ENCODE results near the gene SLC10A7.

The SLC10A7 gene

DNA sequence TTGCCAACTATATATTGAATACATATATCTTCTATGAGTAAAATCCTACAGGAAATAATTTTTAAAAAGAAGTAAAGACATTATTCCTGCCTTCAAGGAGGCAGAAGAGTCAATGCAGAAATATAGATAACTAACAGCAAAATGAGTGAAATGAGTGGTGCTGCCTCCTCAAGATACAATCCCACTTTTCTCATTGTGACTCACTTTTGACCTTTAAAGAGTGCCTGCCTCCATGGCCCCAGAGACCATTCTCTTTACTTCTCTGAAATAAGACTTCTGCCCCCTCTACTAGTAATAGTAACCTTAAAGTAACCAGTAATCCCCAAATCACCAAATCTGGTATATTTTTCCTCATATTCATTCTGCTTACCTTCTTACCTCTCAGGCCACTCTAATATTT is 15.5 kb downstream of the SLC10A7 start:
- ATAC-seq: no peak
- TF ChIP-seq TCF4 (CRISPR knock-in tag; IDR thresholded peaks at IDR 0.05; ENCODE audit: borderline replicate concordance) (no peak), SNAI2 (CRISPR knock-in tag; IDR thresholded peaks at IDR 0.05) (no peak), ZNF8 (CRISPR knock-in tag; IDR thresholded peaks at IDR 0.05) (no peak)

DNA sequence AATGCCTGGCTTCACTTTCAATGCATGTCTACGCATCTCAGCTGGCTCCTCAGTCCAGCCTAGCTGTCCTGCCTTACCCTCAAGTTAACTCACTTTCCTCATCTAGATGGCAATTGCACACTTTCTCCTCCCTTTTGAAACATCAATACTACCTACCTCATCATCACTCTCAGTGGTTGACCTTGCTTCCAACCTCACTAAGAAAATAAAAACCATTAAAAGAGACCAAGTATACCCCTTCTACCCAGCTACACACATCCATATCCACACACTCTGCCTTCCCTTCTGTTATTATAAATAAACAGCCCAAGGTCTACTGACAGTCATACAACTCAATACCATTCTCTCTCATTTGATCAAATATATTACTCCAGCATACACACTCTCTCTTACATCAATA is 21.5 kb downstream of the SLC10A7 start:
- ATAC-seq: no peak
- TF ChIP-seq ESRRG (CRISPR knock-in tag; IDR thresholded peaks at IDR 0.05): no peak
- TF ChIP-seq TCF4 (CRISPR knock-in tag; IDR thresholded peaks at IDR 0.05; ENCODE audit: borderline replicate concordance): no peak
- TF ChIP-seq, protein P1, sequence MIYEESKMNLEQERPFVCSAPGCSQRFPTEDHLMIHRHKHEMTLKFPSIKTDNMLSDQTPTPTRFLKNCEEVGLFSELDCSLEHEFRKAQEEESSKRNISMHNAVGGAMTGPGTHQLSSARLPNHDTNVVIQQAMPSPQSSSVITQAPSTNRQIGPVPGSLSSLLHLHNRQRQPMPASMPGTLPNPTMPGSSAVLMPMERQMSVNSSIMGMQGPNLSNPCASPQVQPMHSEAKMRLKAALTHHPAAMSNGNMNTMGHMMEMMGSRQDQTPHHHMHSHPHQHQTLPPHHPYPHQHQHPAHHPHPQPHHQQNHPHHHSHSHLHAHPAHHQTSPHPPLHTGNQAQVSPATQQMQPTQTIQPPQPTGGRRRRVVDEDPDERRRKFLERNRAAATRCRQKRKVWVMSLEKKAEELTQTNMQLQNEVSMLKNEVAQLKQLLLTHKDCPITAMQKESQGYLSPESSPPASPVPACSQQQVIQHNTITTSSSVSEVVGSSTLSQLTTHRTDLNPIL (CRISPR knock-in tag; IDR thresholded peaks at IDR 0.05; ENCODE audit: low read depth): no peak
- TF ChIP-seq ISL1 (CRISPR knock-in tag; IDR thresholded peaks at IDR 0.05): no peak
- TF ChIP-seq ZFP30 (CRISPR knock-in tag; IDR thresholded peaks at IDR 0.05): no peak
- no peak for TF ChIP-seq PPARA (CRISPR knock-in tag; IDR thresholded peaks at IDR 0.05; ENCODE audit: borderline replicate concordance)
- no peak for TF ChIP-seq ARNTL (CRISPR knock-in tag; IDR thresholded peaks at IDR 0.05; ENCODE audit: borderline replicate concordance, low read depth)
- TF ChIP-seq OSR1 (CRISPR knock-in tag; IDR thresholded peaks at IDR 0.05): no peak
- no peak for TF ChIP-seq GLIS3 (CRISPR knock-in tag; IDR thresholded peaks at IDR 0.05)
- TF ChIP-seq TOX (CRISPR knock-in tag; IDR thresholded peaks at IDR 0.05; ENCODE audit: borderline replicate concordance): no peak
- no peak for TF ChIP-seq ZNF70 (CRISPR knock-in tag; IDR thresholded peaks at IDR 0.05)

DNA sequence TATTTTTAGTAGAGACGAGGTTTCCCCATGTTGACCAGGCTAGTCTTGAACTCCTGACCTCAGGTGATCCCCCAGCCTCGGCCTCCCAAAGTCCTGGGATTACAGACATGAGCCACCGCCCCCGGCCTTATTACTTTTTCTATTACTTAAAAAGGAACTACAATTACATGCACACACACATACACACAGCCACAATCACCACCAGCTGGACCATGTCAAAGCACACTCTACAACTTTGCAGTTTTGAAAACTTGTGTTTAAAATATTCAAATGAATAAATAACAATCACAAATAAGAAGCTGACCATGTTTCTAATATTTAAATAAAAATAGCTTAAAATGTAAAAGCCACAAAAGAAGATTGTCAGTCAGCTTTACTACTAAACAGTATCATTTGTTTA is 23.4 kb downstream of the SLC10A7 start:
- no peak for ATAC-seq
- no peak for TF ChIP-seq TCF4 (CRISPR knock-in tag; IDR thresholded peaks at IDR 0.05; ENCODE audit: borderline replicate concordance)

DNA sequence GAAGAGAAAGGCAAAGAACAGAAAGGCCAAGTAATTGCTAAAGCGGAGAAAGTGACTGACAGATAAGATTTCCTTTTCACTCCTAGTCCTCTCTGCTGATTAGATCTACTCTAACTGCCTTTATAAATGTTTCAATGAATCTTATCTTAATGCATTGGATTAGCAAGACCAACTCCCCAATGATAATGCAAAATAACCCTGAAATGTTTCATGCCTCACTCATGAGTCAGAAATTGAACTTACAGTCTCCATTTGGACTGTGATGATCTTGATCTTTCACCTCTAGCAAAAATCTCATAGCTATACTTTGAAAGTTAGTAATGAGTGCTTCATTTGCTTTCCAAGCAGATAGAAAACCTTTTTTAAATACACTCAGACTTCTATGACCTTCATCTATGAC is 26.5 kb downstream of the SLC10A7 start:
- ATAC-seq: peak; percentile 44
- TF ChIP-seq ISL1 (CRISPR knock-in tag; IDR thresholded peaks at IDR 0.05): peak; percentile 83
- TF ChIP-seq, protein P1 (CRISPR knock-in tag; IDR thresholded peaks at IDR 0.05; ENCODE audit: low read depth): no peak

DNA sequence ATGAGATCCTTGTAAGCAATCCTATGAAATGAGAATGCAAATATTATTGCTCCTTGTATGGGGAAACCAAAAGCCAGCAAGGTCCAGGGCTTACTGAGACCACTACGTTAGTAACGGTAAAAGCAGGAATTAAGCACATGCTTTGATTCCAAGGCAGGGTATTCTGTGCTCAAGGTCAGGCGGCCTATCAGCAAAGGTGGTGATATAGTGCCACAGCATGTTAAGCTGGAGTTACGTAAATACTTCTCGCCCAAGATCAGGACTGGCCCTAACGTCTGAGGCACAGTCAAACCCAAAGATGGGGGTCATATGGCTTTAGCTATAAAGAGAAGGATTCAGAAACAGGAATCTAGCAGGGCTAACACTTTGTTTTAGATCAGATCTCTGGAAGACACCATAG is 27.6 kb downstream of the SLC10A7 start:
- ATAC-seq: no peak
- no peak for TF ChIP-seq BACH2 (CRISPR knock-in tag; IDR thresholded peaks at IDR 0.05; ENCODE audit: borderline replicate concordance)
- TF ChIP-seq TOX (CRISPR knock-in tag; IDR thresholded peaks at IDR 0.05; ENCODE audit: borderline replicate concordance): no peak
- TF ChIP-seq PPARA (CRISPR knock-in tag; IDR thresholded peaks at IDR 0.05; ENCODE audit: borderline replicate concordance): no peak
- TF ChIP-seq TCF4 (CRISPR knock-in tag; IDR thresholded peaks at IDR 0.05; ENCODE audit: borderline replicate concordance): no peak
- no peak for TF ChIP-seq CSDC2 (CRISPR knock-in tag; IDR thresholded peaks at IDR 0.05)
- no peak for TF ChIP-seq ZNF70 (CRISPR knock-in tag; IDR thresholded peaks at IDR 0.05)
- no peak for TF ChIP-seq OSR1 (CRISPR knock-in tag; IDR thresholded peaks at IDR 0.05)
- no peak for TF ChIP-seq ESRRG (CRISPR knock-in tag; IDR thresholded peaks at IDR 0.05)
- TF ChIP-seq SNAI2 (CRISPR knock-in tag; IDR thresholded peaks at IDR 0.05): no peak
- no peak for TF ChIP-seq RARB (CRISPR knock-in tag; IDR thresholded peaks at IDR 0.05)
- no peak for TF ChIP-seq ZFP3 (CRISPR knock-in tag; IDR thresholded peaks at IDR 0.05)
- TF ChIP-seq, protein P2, sequence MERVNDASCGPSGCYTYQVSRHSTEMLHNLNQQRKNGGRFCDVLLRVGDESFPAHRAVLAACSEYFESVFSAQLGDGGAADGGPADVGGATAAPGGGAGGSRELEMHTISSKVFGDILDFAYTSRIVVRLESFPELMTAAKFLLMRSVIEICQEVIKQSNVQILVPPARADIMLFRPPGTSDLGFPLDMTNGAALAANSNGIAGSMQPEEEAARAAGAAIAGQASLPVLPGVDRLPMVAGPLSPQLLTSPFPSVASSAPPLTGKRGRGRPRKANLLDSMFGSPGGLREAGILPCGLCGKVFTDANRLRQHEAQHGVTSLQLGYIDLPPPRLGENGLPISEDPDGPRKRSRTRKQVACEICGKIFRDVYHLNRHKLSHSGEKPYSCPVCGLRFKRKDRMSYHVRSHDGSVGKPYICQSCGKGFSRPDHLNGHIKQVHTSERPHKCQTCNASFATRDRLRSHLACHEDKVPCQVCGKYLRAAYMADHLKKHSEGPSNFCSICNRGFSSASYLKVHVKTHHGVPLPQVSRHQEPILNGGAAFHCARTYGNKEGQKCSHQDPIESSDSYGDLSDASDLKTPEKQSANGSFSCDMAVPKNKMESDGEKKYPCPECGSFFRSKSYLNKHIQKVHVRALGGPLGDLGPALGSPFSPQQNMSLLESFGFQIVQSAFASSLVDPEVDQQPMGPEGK (CRISPR knock-in tag; IDR thresholded peaks at IDR 0.05; ENCODE audit: borderline replicate concordance): no peak
- TF ChIP-seq ISL1 (CRISPR knock-in tag; IDR thresholded peaks at IDR 0.05): no peak

DNA sequence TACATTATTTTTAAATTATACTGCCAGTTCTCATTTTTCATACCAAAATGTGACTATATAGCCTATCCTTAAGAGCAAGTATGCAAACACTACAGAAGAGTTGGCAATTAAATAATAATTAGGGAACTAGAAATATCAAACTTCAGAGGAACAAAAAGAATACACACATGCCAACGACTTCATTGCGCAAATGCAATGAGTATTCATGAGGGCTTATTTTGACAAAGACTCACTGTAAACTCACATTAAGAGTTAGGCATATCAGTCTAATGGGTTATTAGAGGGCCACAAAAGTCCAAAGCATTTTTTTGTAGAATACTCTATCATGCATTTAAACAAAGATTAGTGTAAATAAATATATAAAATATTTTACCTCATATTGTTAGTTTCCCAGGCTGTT is 31.6 kb downstream of the SLC10A7 start:
- no peak for ATAC-seq
- no peak for TF ChIP-seq PPARA (CRISPR knock-in tag; IDR thresholded peaks at IDR 0.05; ENCODE audit: borderline replicate concordance)
- TF ChIP-seq, protein P3, sequence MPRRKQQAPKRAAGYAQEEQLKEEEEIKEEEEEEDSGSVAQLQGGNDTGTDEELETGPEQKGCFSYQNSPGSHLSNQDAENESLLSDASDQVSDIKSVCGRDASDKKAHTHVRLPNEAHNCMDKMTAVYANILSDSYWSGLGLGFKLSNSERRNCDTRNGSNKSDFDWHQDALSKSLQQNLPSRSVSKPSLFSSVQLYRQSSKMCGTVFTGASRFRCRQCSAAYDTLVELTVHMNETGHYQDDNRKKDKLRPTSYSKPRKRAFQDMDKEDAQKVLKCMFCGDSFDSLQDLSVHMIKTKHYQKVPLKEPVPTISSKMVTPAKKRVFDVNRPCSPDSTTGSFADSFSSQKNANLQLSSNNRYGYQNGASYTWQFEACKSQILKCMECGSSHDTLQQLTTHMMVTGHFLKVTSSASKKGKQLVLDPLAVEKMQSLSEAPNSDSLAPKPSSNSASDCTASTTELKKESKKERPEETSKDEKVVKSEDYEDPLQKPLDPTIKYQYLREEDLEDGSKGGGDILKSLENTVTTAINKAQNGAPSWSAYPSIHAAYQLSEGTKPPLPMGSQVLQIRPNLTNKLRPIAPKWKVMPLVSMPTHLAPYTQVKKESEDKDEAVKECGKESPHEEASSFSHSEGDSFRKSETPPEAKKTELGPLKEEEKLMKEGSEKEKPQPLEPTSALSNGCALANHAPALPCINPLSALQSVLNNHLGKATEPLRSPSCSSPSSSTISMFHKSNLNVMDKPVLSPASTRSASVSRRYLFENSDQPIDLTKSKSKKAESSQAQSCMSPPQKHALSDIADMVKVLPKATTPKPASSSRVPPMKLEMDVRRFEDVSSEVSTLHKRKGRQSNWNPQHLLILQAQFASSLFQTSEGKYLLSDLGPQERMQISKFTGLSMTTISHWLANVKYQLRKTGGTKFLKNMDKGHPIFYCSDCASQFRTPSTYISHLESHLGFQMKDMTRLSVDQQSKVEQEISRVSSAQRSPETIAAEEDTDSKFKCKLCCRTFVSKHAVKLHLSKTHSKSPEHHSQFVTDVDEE (CRISPR knock-in tag; IDR thresholded peaks at IDR 0.05): no peak
- no peak for TF ChIP-seq TOX (CRISPR knock-in tag; IDR thresholded peaks at IDR 0.05; ENCODE audit: borderline replicate concordance)
- no peak for TF ChIP-seq ISL1 (CRISPR knock-in tag; IDR thresholded peaks at IDR 0.05)
- TF ChIP-seq TCF4 (CRISPR knock-in tag; IDR thresholded peaks at IDR 0.05; ENCODE audit: borderline replicate concordance): no peak
- TF ChIP-seq, protein P4, sequence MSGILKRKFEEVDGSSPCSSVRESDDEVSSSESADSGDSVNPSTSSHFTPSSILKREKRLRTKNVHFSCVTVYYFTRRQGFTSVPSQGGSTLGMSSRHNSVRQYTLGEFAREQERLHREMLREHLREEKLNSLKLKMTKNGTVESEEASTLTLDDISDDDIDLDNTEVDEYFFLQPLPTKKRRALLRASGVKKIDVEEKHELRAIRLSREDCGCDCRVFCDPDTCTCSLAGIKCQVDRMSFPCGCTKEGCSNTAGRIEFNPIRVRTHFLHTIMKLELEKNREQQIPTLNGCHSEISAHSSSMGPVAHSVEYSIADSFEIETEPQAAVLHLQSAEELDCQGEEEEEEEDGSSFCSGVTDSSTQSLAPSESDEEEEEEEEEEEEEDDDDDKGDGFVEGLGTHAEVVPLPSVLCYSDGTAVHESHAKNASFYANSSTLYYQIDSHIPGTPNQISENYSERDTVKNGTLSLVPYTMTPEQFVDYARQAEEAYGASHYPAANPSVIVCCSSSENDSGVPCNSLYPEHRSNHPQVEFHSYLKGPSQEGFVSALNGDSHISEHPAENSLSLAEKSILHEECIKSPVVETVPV (CRISPR knock-in tag; IDR thresholded peaks at IDR 0.05): no peak
- no peak for TF ChIP-seq GLIS3 (CRISPR knock-in tag; IDR thresholded peaks at IDR 0.05)
- TF ChIP-seq, protein P5, sequence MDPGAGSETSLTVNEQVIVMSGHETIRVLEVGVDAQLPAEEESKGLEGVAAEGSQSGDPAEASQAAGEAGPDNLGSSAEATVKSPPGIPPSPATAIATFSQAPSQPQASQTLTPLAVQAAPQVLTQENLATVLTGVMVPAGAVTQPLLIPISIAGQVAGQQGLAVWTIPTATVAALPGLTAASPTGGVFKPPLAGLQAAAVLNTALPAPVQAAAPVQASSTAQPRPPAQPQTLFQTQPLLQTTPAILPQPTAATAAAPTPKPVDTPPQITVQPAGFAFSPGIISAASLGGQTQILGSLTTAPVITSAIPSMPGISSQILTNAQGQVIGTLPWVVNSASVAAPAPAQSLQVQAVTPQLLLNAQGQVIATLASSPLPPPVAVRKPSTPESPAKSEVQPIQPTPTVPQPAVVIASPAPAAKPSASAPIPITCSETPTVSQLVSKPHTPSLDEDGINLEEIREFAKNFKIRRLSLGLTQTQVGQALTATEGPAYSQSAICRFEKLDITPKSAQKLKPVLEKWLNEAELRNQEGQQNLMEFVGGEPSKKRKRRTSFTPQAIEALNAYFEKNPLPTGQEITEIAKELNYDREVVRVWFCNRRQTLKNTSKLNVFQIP (CRISPR knock-in tag; IDR thresholded peaks at IDR 0.05; ENCODE audit: borderline replicate concordance, low read depth): no peak
- no peak for TF ChIP-seq BACH2 (CRISPR knock-in tag; IDR thresholded peaks at IDR 0.05; ENCODE audit: borderline replicate concordance)
